Fibroblast of pulmonary artery (primary cell): Measurements from ENCODE around the gene CACNA1G.

Experiments used
- DNase-seq: peaks from one replicate; pipeline ENCODE4 v3.0.0-alpha.2; 2010; ENCODE audit warnings: low read depth
- H3K4me3 ChIP-seq: replicated peaks from 2 replicates; pipeline ENCODE4 v1.5.1; 2011; ENCODE audit warnings: low read depth, mild to moderate bottlenecking, control low read depth, low read length, moderate library complexity
- CTCF ChIP-seq: IDR thresholded peaks from 2 replicates; pipeline ENCODE4 v1.5.1; 2011; ENCODE audit warnings: mild to moderate bottlenecking, control low read depth, low read length, inconsistent platforms; ENCODE audit errors: missing control alignments

CACNA1G gene

GRCh38 chr17:50667259-50668024 is 106.9 kb downstream of the CACNA1G start:
- H3K4me3 ChIP-seq, result no peak overlapping the region
- no peak for TF ChIP-seq CTCF
- DNase-seq, result no peak

GRCh38 chr17:50668025-50668837 is 107.7 kb downstream of the CACNA1G start:
- TF ChIP-seq CTCF, result no peak
- H3K4me3 ChIP-seq, result peak overlapping the region; percentile 28
- DNase-seq, result peak; percentile 56

GRCh38 chr17:50668838-50669581 is 108.5 kb downstream of the CACNA1G start:
- TF ChIP-seq CTCF, result no peak
- DNase-seq, result no peak
- H3K4me3 ChIP-seq, result no peak overlapping the region

GRCh38 chr17:50672071-50672470 is 111.6 kb downstream of the CACNA1G start:
- no peak for DNase-seq
- H3K4me3 ChIP-seq, result no peak overlapping the region
- no peak for TF ChIP-seq CTCF

- H3K4me3 ChIP-seq, result no peak overlapping the region
- no peak for DNase-seq
- no peak for TF ChIP-seq CTCF
Observed at GRCh38 chr17:50672831-50673551, 112.5 kb downstream of the CACNA1G start.

GRCh38 chr17:50675190-50675589 is 114.7 kb downstream of the CACNA1G start:
- no peak overlapping the region for H3K4me3 ChIP-seq
- no peak for TF ChIP-seq CTCF
- DNase-seq, result no peak
